Measurements from ENCODE around the gene ACSBG1.

- TF ChIP-seq CTCF (IDR thresholded peaks at IDR 0.05 in 2 of 3, conservative IDR thresholded peaks at IDR 0.05 in 1 of 3; ENCODE audit: control insufficient read depth in 2 of 3, extremely low read depth in 1 of 3, insufficient read depth in 1 of 3, low read depth in 3 of 3, low read length in 3 of 3), result no peak
- no peak for TF ChIP-seq POLR2AphosphoS5 (IDR thresholded peaks at IDR 0.05; ENCODE audit: low read length)
- no peak for TF ChIP-seq TCF3 (IDR thresholded peaks at IDR 0.05; ENCODE audit: borderline replicate concordance, insufficient read depth, low read depth, low read length)
- no peak for TF ChIP-seq CHD2 (IDR thresholded peaks at IDR 0.05; ENCODE audit: borderline replicate concordance, low read depth, low read length)
- no peak for TF ChIP-seq SREBF2 (IDR thresholded peaks at IDR 0.05; ENCODE audit: low read length)
- TF ChIP-seq SRF (IDR thresholded peaks at IDR 0.05; ENCODE audit: low read depth in 2 of 2, low read length in 2 of 2), result no peak
- no peak for TF ChIP-seq BRCA1 (IDR thresholded peaks at IDR 0.05; ENCODE audit: low read depth, low read length)
- TF ChIP-seq, protein P1, sequence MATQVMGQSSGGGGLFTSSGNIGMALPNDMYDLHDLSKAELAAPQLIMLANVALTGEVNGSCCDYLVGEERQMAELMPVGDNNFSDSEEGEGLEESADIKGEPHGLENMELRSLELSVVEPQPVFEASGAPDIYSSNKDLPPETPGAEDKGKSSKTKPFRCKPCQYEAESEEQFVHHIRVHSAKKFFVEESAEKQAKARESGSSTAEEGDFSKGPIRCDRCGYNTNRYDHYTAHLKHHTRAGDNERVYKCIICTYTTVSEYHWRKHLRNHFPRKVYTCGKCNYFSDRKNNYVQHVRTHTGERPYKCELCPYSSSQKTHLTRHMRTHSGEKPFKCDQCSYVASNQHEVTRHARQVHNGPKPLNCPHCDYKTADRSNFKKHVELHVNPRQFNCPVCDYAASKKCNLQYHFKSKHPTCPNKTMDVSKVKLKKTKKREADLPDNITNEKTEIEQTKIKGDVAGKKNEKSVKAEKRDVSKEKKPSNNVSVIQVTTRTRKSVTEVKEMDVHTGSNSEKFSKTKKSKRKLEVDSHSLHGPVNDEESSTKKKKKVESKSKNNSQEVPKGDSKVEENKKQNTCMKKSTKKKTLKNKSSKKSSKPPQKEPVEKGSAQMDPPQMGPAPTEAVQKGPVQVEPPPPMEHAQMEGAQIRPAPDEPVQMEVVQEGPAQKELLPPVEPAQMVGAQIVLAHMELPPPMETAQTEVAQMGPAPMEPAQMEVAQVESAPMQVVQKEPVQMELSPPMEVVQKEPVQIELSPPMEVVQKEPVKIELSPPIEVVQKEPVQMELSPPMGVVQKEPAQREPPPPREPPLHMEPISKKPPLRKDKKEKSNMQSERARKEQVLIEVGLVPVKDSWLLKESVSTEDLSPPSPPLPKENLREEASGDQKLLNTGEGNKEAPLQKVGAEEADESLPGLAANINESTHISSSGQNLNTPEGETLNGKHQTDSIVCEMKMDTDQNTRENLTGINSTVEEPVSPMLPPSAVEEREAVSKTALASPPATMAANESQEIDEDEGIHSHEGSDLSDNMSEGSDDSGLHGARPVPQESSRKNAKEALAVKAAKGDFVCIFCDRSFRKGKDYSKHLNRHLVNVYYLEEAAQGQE (IDR thresholded peaks at IDR 0.05; ENCODE audit: low read depth, low read length), result no peak
- no peak for TF ChIP-seq EP300 (IDR thresholded peaks at IDR 0.05; ENCODE audit: borderline replicate concordance in 1 of 2, control insufficient read depth in 1 of 2, low read depth in 2 of 2, low read length in 2 of 2)
- no peak for TF ChIP-seq EED (IDR thresholded peaks at IDR 0.05; ENCODE audit: low read depth)
- TF ChIP-seq TCF12 (IDR thresholded peaks at IDR 0.05; ENCODE audit: low read depth, low read length), result no peak
- no peak for TF ChIP-seq PAX8 (IDR thresholded peaks at IDR 0.05)
- no peak for TF ChIP-seq CBX3 (IDR thresholded peaks at IDR 0.05; ENCODE audit: borderline replicate concordance, low read depth)
These were observed 26.7 kb upstream of the ACSBG1 start for GRCh38 chr15:78261062-78261461.

All from GM12878 (cell line).